ENCODE results near the gene SPATA6. TPM values are rescaled to one million over a fixed set of nuclear protein-coding genes. Genes with fewer than 3 reads are reported as not detected.
"Not testable (repeated sequence)": the region's sequence is repeated elsewhere in the genome, so short reads cannot be mapped to it uniquely, and the experiment has no call there.

Gene SPATA6
- total and polyA plus RNA-seq, 12 donors = 1.7 to 13.6 (median 8.6) TPM

DNA sequence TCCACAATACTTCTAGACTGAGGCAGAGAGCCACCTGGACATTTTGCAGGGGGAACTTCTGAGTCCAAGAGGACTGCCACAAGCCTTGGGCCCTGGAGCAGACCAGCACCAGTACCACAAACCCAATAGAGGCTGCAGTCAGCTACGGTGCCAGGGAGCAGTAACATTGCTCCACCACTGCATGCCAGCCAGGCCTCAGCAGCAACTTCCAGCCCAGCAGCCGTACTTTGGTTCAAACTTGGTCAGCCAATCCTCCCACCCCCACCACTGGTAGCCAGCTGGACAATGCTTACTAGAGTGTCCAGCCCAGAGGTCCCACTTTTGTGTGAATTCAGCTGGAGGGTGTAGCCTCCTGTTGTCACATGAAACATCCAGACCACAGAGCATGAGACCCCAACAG lies 142.1 kb downstream of the SPATA6 start:
- TF ChIP-seq, protein P1, sequence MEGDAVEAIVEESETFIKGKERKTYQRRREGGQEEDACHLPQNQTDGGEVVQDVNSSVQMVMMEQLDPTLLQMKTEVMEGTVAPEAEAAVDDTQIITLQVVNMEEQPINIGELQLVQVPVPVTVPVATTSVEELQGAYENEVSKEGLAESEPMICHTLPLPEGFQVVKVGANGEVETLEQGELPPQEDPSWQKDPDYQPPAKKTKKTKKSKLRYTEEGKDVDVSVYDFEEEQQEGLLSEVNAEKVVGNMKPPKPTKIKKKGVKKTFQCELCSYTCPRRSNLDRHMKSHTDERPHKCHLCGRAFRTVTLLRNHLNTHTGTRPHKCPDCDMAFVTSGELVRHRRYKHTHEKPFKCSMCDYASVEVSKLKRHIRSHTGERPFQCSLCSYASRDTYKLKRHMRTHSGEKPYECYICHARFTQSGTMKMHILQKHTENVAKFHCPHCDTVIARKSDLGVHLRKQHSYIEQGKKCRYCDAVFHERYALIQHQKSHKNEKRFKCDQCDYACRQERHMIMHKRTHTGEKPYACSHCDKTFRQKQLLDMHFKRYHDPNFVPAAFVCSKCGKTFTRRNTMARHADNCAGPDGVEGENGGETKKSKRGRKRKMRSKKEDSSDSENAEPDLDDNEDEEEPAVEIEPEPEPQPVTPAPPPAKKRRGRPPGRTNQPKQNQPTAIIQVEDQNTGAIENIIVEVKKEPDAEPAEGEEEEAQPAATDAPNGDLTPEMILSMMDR (IDR thresholded peaks at IDR 0.05) = no peak
- WGBS, 2 donors = 84 to 86% methylated on average over 2 of the region's 2 CpGs
- H3K27ac ChIP-seq = no peak overlapping the region
- H3K4me3 ChIP-seq = no peak overlapping the region
- peaks cover 0 to 49% (median 6%) of the 10 kb centered on the region in 9 donors for H3K36me3 ChIP-seq
- no peaks in the 10 kb centered on the region for H3K27me3 ChIP-seq
- no peak for DNase-seq
- intact Hi-C loops (cut with DNase I) = no loop called here
- H3K9me3 ChIP-seq = peaks cover 0 to 71% (median 34%) of the 10 kb centered on the region in 11 donors
- H3K4me1 ChIP-seq = no peaks in the 10 kb centered on the region
- ATAC-seq = no peak

DNA sequence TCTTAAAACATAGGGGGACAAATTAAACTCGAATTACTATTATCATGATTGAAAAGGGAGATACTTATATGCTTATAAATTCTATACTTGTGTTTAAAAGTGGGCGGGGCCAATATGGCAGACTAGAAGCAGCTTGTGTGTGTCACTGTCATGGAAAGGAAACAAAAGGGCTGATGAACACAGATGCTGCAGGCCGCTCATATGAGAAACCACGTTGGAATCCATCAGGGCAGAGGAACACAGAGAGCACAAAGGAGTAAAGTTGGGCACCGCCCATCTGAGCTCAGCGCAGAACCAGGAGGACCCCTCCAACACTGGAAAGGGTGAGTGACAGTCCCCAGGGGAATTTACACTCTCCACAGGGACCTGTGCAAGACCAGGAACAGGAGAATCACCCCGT lies 142.5 kb downstream of the SPATA6 start:
- H3K9me3 ChIP-seq = peaks cover 0 to 71% (median 30%) of the 10 kb centered on the region in 11 donors
- ATAC-seq (no peak), DNase-seq (no peak)
- no peaks in the 10 kb centered on the region for H3K4me1 ChIP-seq
- TF ChIP-seq, protein P1 (IDR thresholded peaks at IDR 0.05) = no peak
- H3K4me3 ChIP-seq = no peak overlapping the region
- no peak overlapping the region for H3K27ac ChIP-seq
- 69 to 74% methylated on average over 7 of the region's 7 CpGs for WGBS, 2 donors
- no peaks in the 10 kb centered on the region for H3K27me3 ChIP-seq
- intact Hi-C loops (cut with DNase I) = no loop called here
- peaks cover 0 to 54% (median 6%) of the 10 kb centered on the region in 9 donors for H3K36me3 ChIP-seq

DNA sequence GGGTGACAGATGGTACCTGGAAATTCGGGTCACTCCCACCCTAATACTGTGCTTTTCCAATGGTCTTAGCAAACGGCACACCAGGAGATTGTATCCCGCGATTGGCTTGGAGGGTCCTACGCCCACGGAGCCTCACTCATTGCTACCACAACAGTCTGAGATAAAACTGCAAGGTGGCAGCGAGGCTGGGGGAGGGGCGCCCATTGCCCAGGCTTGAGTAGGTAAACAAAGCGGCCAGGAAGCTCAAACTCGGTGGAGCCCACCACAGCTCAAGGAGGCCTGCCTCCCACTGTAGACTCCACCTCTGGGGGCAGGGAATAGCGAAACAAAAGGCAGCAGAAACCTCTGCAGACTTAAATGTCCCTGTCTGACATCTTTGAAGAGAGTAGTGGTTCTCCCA lies 160.2 kb downstream of the SPATA6 start:
- WGBS, 2 donors = 94 to 98% methylated on average over 11 of the region's 11 CpGs
- not testable (repeated sequence) for ATAC-seq

DNA sequence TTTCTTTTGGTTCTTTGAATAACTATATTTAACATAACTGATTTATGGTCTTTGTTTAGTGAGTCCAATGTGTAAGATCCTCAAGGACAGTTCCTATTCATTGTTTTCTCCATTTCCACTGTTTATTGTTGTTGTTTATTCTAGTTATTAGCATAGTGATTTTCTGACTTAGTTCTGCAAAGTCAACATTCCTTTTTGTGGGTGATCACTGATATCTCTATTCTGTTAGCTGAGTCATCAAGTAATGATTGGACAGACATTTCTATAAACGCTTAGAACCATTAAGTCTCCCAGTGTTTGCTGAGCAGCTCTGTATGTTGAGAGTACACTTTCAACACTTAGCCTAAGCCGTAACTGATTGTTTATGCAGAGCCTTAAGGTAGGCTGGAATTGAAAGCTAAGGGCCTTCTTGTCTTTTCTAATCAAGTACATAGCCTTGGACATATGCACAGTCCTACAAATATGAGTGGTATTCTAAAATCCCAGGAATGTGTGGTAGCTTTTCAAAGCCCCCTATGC lies 162.4 kb downstream of the SPATA6 start:
- no peak for ATAC-seq
- WGBS, 2 donors = 79% methylated on average over 2 of the region's 2 CpGs
- intact Hi-C loops (cut with DNase I) = no loop called here
- TF ChIP-seq, protein P1 (IDR thresholded peaks at IDR 0.05) = no peak
- Histone ChIP-seq H3K9me3 (peaks cover 0 to 28% (median 6%) of the 10 kb centered on the region in 11 donors), H3K36me3 (peaks cover 0 to 35% (median 4%) of the 10 kb centered on the region in 9 donors), H3K27me3 (no peaks in the 10 kb centered on the region), H3K27ac (no peak overlapping the region), H3K4me1 (no peaks in the 10 kb centered on the region), H3K4me3 (no peak overlapping the region)
- DNase-seq = no peak

More for the DNA sequence above, 160.2 kb downstream of the SPATA6 start:
- H3K27ac ChIP-seq; H3K4me1 ChIP-seq; H3K27me3 ChIP-seq; DNase-seq; intact Hi-C loops (cut with DNase I); H3K4me3 ChIP-seq: not testable (repeated sequence)
- Histone ChIP-seq H3K36me3 (peaks cover 0 to 24% (median 4%) of the 10 kb centered on the region in 9 donors), H3K9me3 (peaks cover 0 to 49% (median 6%) of the 10 kb centered on the region in 11 donors)

DNA sequence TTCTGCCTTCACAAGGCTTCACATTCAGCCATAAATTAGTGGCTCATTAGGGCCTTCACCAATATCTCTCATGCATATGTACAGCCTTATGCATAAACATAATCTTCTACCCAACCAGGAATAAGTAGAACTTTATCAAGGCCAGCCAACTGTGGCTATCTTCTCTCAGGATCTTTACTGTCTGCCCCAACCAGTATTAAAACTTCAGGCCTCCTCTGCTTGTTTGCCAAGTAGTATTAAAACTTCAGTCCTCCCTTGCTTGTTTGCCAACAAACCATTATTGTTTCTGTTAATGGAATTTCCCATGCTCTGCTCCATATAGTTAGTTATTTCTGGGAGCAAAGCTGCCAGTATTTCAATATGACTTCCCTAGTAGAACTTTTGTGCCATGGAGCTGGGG lies 169.4 kb downstream of the SPATA6 start:
- TF ChIP-seq, protein P1 (IDR thresholded peaks at IDR 0.05) = no peak
- intact Hi-C loops (cut with DNase I) = no loop called here
- H3K4me3 ChIP-seq = no peak overlapping the region
- H3K27ac ChIP-seq = no peak overlapping the region
- ATAC-seq (no peak), DNase-seq (no peak)
- peaks cover 0 to 50% (median 9%) of the 10 kb centered on the region in 9 donors for H3K36me3 ChIP-seq
- H3K4me1 ChIP-seq = no peaks in the 10 kb centered on the region
- H3K27me3 ChIP-seq = no peaks in the 10 kb centered on the region
- peaks cover 0 to 23% (median 0%) of the 10 kb centered on the region in 11 donors for H3K9me3 ChIP-seq
